HG02970 (cell line): ENCODE data around the gene SH3YL1.

Experiments used
- ATAC-seq: cut with Tn5 transposase; IDR thresholded peaks from one replicate; pipeline ENCODE4 v1.9.1; 2021; ENCODE audit warnings: mild to moderate bottlenecking, moderate library complexity, moderate number of reproducible peaks; ENCODE audit not compliant: unreplicated experiment, low FRiP score

SH3YL1 gene

GRCh38 chr2:259789-260331, 4.0 kb downstream of the SH3YL1 start:
- no peak for ATAC-seq

GRCh38 chr2:258933-259332, 4.9 kb downstream of the SH3YL1 start:
- ATAC-seq, result no peak

- ATAC-seq, result no peak
Observed at GRCh38 chr2:257842-258241, 6.0 kb downstream of the SH3YL1 start.

GRCh38 chr2:257429-257828, 6.4 kb downstream of the SH3YL1 start:
- ATAC-seq, result no peak

GRCh38 chr2:256094-256493, 7.7 kb downstream of the SH3YL1 start:
- no peak for ATAC-seq

GRCh38 chr2:255195-255594, 8.6 kb downstream of the SH3YL1 start:
- ATAC-seq, result no peak

- no peak for ATAC-seq
Observed at GRCh38 chr2:254241-254640, 9.6 kb downstream of the SH3YL1 start.

GRCh38 chr2:253202-253638, 10.6 kb downstream of the SH3YL1 start:
- ATAC-seq, result no peak

- no peak for ATAC-seq
Observed at GRCh38 chr2:252001-252602, 11.7 kb downstream of the SH3YL1 start.

GRCh38 chr2:249538-250042, 14.2 kb downstream of the SH3YL1 start:
- no peak for ATAC-seq

GRCh38 chr2:248724-249123, 15.1 kb downstream of the SH3YL1 start:
- no peak for ATAC-seq

GRCh38 chr2:246489-247144, 17.2 kb downstream of the SH3YL1 start:
- ATAC-seq, result no peak

- ATAC-seq, result no peak
Observed at GRCh38 chr2:244547-244946, 19.3 kb downstream of the SH3YL1 start.

GRCh38 chr2:238869-239268, 25.0 kb downstream of the SH3YL1 start:
- ATAC-seq, result no peak

- no peak for ATAC-seq
Observed at GRCh38 chr2:238431-238830, 25.4 kb downstream of the SH3YL1 start.

GRCh38 chr2:237878-238277, 26.0 kb downstream of the SH3YL1 start:
- no peak for ATAC-seq

GRCh38 chr2:236993-237539, 26.8 kb downstream of the SH3YL1 start:
- ATAC-seq, result no peak

- ATAC-seq, result no peak
Observed at GRCh38 chr2:234421-234820, 29.4 kb downstream of the SH3YL1 start.

- no peak for ATAC-seq
Observed at GRCh38 chr2:233030-233429, 30.8 kb downstream of the SH3YL1 start.

GRCh38 chr2:231521-232185, 32.2 kb downstream of the SH3YL1 start:
- ATAC-seq, result no peak
